WTC11 (cell line): ENCODE data around the gene LCN15. TPM values are rescaled to one million over a fixed set of nuclear protein-coding genes. Genes with fewer than 3 reads are reported as not detected.

Experiments
- ATAC-seq: fragments of 200-7000 bp; cut with Tn5 transposase; 2 replicates; pipeline ENCODE4 v1.10.0; 2021; ENCODE audit warnings: mild to moderate bottlenecking, moderate library complexity
- CTCF ChIA-PET: fragments of 300-600 bp; sonication (Branson Sonifier 250); formaldehyde crosslinking; loops from one replicate; lab custom pipeline; 2021; ENCODE audit warnings: antibody characterized with exemption; lab: Charles Lee
- POLR2A ChIA-PET: fragments of 350-600 bp; sonication (Branson Sonifier 250); formaldehyde crosslinking; loops from one replicate; lab custom pipeline; 2021; ENCODE audit warnings: antibody characterized with exemption; lab: Charles Lee
- DNase-seq: peaks from one replicate; pipeline ENCODE4 v3.0.0; 2021; ENCODE audit warnings: low spot score
- H3K27ac Mint-ChIP-seq: 2 replicates; pipeline ENCODE4 v1.8.0; 2021; ENCODE audit warnings: mixed read lengths
- H3K27me3 Mint-ChIP-seq: 2 replicates; pipeline ENCODE4 v1.8.0; 2021; ENCODE audit warnings: low read depth, mild to moderate bottlenecking, moderate library complexity, mixed read lengths
- H3K36me3 Mint-ChIP-seq: 2 replicates; pipeline ENCODE4 v1.8.0; 2021; ENCODE audit warnings: mixed read lengths
- H3K4me1 Mint-ChIP-seq: 2 replicates; pipeline ENCODE4 v1.8.0; 2022; ENCODE audit warnings: mixed read lengths
- H3K4me3 Mint-ChIP-seq: 2 replicates; pipeline ENCODE4 v1.8.0; 2021; ENCODE audit warnings: mild to moderate bottlenecking, moderate library complexity, mixed read lengths
- H3K9me3 Mint-ChIP-seq: 2 replicates; pipeline ENCODE4 v1.8.0; 2021; ENCODE audit warnings: mixed read lengths
- ATF1 ChIP-seq: sonication (generic); formaldehyde crosslinking; IDR thresholded peaks from 2 replicates; pipeline ENCODE4 v1.8.1; 2023; ENCODE audit warnings: mild to moderate bottlenecking, moderate library complexity, missing genetic modification reagents
- E2F4 ChIP-seq: sonication (generic); formaldehyde crosslinking; IDR thresholded peaks from 2 replicates; pipeline ENCODE4 v1.8.1; 2022; ENCODE audit warnings: low read depth, mild to moderate bottlenecking, moderate library complexity, missing genetic modification reagents, borderline replicate concordance
- ETV6 ChIP-seq: sonication (generic); formaldehyde crosslinking; IDR thresholded peaks from 2 replicates; pipeline ENCODE4 v1.8.1; 2022; ENCODE audit warnings: mild to moderate bottlenecking, missing genetic modification reagents
- FOXJ3 ChIP-seq: sonication (generic); formaldehyde crosslinking; IDR thresholded peaks from 2 replicates; pipeline ENCODE4 v1.9.0; 2021; ENCODE audit warnings: missing genetic modification reagents, mild to moderate bottlenecking, borderline replicate concordance
- IRF2 ChIP-seq: sonication (generic); formaldehyde crosslinking; IDR thresholded peaks from 2 replicates; pipeline ENCODE4 v1.8.0; 2022; ENCODE audit warnings: low read depth, missing genetic modification reagents, borderline replicate concordance
- NR3C1 ChIP-seq: sonication (generic); formaldehyde crosslinking; conservative IDR thresholded peaks from 2 replicates; pipeline ENCODE4 v1.8.1; 2023; ENCODE audit warnings: low read depth, mild to moderate bottlenecking, missing genetic modification reagents
- OVOL2 ChIP-seq: fragments of 250-450 bp; sonication (Bioruptor Pico); IDR thresholded peaks from 2 replicates; pipeline ENCODE4 v1.9.0; 2021; ENCODE audit warnings: mild to moderate bottlenecking, borderline replicate concordance
- RELA ChIP-seq: sonication (generic); formaldehyde crosslinking; IDR thresholded peaks from 2 replicates; pipeline ENCODE4 v1.8.1; 2022; ENCODE audit warnings: missing genetic modification reagents, mild to moderate bottlenecking, borderline replicate concordance
- SMAD4 ChIP-seq: sonication (generic); formaldehyde crosslinking; IDR thresholded peaks from 2 replicates; pipeline ENCODE4 v1.8.0; 2022; ENCODE audit warnings: mild to moderate bottlenecking, missing genetic modification reagents
- SOX15 ChIP-seq: fragments of 250-450 bp; sonication (Bioruptor Pico); IDR thresholded peaks from 2 replicates; pipeline ENCODE4 v1.9.0; 2021; ENCODE audit warnings: mild to moderate bottlenecking
- SP1 ChIP-seq: sonication (generic); formaldehyde crosslinking; conservative IDR thresholded peaks from 2 replicates; pipeline ENCODE4 v1.8.1; 2022; ENCODE audit warnings: missing genetic modification reagents
- ZBTB21 ChIP-seq: sonication (generic); formaldehyde crosslinking; IDR thresholded peaks from 2 replicates; pipeline ENCODE4 v1.8.1; 2023; ENCODE audit warnings: mild to moderate bottlenecking, missing genetic modification reagents, borderline replicate concordance
- ZMAT4 ChIP-seq: fragments of 250-450 bp; sonication (Bioruptor Pico); IDR thresholded peaks from 2 replicates; pipeline ENCODE4 v1.9.0; 2021; ENCODE audit warnings: mild to moderate bottlenecking
- ZNF121 ChIP-seq: sonication (generic); formaldehyde crosslinking; IDR thresholded peaks from 2 replicates; pipeline ENCODE4 v1.8.0; 2023; ENCODE audit warnings: missing genetic modification reagents
- ZNF317 ChIP-seq: sonication (generic); formaldehyde crosslinking; IDR thresholded peaks from 2 replicates; pipeline ENCODE4 v1.8.1; 2023; ENCODE audit warnings: low read depth, mild to moderate bottlenecking, moderate library complexity, missing genetic modification reagents, borderline replicate concordance
- ZNF671 ChIP-seq: fragments of 250-450 bp; sonication (Bioruptor Pico); IDR thresholded peaks from 2 replicates; pipeline ENCODE4 v1.8.0; 2021; ENCODE audit warnings: mild to moderate bottlenecking
- total RNA-seq: library from RNA; stranded (reverse); gene quantifications from 3 replicates; pipeline ENCODE4 v1.2.3, GENCODE V29; 2021
- TF ChIP-seq, protein P1 (sequence below): sonication (generic); formaldehyde crosslinking; IDR thresholded peaks from 2 replicates; pipeline ENCODE4 v1.8.0; 2023; ENCODE audit warnings: missing genetic modification reagents
- TF ChIP-seq, protein P2 (sequence below): sonication (generic); formaldehyde crosslinking; IDR thresholded peaks from 2 replicates; pipeline ENCODE4 v1.8.1; 2023; ENCODE audit warnings: mild to moderate bottlenecking, missing genetic modification reagents
- TF ChIP-seq, protein P3 (sequence below): sonication (generic); formaldehyde crosslinking; IDR thresholded peaks from 2 replicates; pipeline ENCODE4 v1.8.0; 2022; ENCODE audit warnings: mild to moderate bottlenecking, missing genetic modification reagents
- TF ChIP-seq, protein P4 (sequence below): fragments of 200-600 bp; IDR thresholded peaks from 2 replicates; pipeline ENCODE4 v1.8.0; 2022; ENCODE audit warnings: antibody characterized with exemption

Gene LCN15
- total RNA-seq, 1 experiment from 2014 or later = 0.52 TPM

- peak overlapping the region; percentile 35; the same call in 1 of the 2 replicates for H3K4me3 Mint-ChIP-seq
- DNase-seq = no peak
- no peak for TF ChIP-seq ZNF671 (CRISPR knock-in tag)
- TF ChIP-seq, all 79 proteins: peak for 0
- ChIA-PET CTCF (interaction anchor here (0.5 to 3.7 kb wide), 2 partner anchors 38 to 263 kb away, joined by 4 to 32 read pairs; partner anchors contain the start of gene AJM1), POLR2A (no interaction called here)
- ATAC-seq = no peak
- H3K9me3 Mint-ChIP-seq = no peaks in the 10 kb centered on the region
- H3K27me3 Mint-ChIP-seq = peaks cover 30% of the 10 kb centered on the region
- no peak overlapping the region for H3K27ac Mint-ChIP-seq
- H3K36me3 Mint-ChIP-seq = peaks cover 10% of the 10 kb centered on the region
- peaks cover 22% of the 10 kb centered on the region for H3K4me1 Mint-ChIP-seq
These were observed 41.0 kb upstream of the LCN15 start for GRCh38 chr9:136805207-136805740.

DNA sequence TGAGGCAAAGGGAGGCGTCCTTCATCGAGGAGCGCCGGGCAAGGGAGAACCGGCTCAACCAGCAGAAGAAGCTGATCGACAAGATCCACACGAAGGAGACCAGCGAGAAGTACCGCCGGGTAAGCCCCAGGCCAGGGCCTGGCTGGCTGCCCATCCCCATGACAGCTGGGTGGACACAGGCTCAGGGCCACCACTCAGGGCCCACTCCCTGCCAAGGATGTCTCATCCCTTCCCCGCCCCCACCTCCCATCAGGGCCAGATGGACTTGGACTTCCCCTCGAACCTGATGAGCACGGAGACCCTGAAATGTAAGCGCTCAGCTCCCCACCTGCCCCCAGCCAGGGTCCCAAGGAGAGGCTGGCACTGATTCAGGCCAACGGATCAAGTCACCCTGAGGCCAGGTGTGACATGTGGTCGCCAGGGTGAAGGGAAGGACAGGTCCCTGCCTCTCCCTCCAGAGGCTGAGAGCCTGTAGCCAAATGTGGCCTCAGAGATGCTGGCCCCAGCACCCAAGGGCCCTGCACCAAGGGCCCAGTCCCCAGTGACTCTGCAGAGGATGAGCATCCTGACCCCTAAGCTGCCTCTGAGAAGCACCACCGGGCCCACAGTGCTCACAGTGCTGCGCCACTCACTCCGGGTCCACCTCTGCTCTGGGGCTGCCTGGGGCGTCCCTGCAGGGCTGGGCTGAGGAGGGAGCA lies 40.3 kb upstream of the LCN15 start:
- no peak for DNase-seq
- Mint-ChIP-seq H3K27me3 (peaks cover 30% of the 10 kb centered on the region), H3K4me1 (peaks cover 16% of the 10 kb centered on the region), H3K4me3 (no peak overlapping the region), H3K27ac (no peak overlapping the region), H3K9me3 (no peaks in the 10 kb centered on the region), H3K36me3 (peaks cover 5% of the 10 kb centered on the region)
- TF ChIP-seq, protein P1, sequence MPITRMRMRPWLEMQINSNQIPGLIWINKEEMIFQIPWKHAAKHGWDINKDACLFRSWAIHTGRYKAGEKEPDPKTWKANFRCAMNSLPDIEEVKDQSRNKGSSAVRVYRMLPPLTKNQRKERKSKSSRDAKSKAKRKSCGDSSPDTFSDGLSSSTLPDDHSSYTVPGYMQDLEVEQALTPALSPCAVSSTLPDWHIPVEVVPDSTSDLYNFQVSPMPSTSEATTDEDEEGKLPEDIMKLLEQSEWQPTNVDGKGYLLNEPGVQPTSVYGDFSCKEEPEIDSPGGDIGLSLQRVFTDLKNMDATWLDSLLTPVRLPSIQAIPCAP (CRISPR knock-in tag) = no peak
- no peak for TF ChIP-seq NR3C1
- no peak for TF ChIP-seq ZBTB21 (CRISPR knock-in tag)
- no peak for TF ChIP-seq ETV6
- TF ChIP-seq ATF1 (CRISPR knock-in tag) = no peak
- TF ChIP-seq ZNF317 = no peak
- TF ChIP-seq, protein P2, sequence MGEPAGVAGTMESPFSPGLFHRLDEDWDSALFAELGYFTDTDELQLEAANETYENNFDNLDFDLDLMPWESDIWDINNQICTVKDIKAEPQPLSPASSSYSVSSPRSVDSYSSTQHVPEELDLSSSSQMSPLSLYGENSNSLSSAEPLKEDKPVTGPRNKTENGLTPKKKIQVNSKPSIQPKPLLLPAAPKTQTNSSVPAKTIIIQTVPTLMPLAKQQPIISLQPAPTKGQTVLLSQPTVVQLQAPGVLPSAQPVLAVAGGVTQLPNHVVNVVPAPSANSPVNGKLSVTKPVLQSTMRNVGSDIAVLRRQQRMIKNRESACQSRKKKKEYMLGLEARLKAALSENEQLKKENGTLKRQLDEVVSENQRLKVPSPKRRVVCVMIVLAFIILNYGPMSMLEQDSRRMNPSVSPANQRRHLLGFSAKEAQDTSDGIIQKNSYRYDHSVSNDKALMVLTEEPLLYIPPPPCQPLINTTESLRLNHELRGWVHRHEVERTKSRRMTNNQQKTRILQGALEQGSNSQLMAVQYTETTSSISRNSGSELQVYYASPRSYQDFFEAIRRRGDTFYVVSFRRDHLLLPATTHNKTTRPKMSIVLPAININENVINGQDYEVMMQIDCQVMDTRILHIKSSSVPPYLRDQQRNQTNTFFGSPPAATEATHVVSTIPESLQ (CRISPR knock-in tag) = no peak
- no peak for TF ChIP-seq SOX15 (CRISPR knock-in tag)
- no peak for TF ChIP-seq SP1 (CRISPR knock-in tag)
- TF ChIP-seq FOXJ3 (CRISPR knock-in tag) = no peak
- TF ChIP-seq ZMAT4 (CRISPR knock-in tag) = no peak
- TF ChIP-seq RELA = no peak
- TF ChIP-seq, protein P3, sequence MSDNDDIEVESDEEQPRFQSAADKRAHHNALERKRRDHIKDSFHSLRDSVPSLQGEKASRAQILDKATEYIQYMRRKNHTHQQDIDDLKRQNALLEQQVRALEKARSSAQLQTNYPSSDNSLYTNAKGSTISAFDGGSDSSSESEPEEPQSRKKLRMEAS (CRISPR knock-in tag) = no peak
- TF ChIP-seq OVOL2 (CRISPR knock-in tag) = no peak
- TF ChIP-seq IRF2 (CRISPR knock-in tag) = no peak
- TF ChIP-seq SMAD4 (CRISPR knock-in tag) = no peak
- TF ChIP-seq, protein P4, sequence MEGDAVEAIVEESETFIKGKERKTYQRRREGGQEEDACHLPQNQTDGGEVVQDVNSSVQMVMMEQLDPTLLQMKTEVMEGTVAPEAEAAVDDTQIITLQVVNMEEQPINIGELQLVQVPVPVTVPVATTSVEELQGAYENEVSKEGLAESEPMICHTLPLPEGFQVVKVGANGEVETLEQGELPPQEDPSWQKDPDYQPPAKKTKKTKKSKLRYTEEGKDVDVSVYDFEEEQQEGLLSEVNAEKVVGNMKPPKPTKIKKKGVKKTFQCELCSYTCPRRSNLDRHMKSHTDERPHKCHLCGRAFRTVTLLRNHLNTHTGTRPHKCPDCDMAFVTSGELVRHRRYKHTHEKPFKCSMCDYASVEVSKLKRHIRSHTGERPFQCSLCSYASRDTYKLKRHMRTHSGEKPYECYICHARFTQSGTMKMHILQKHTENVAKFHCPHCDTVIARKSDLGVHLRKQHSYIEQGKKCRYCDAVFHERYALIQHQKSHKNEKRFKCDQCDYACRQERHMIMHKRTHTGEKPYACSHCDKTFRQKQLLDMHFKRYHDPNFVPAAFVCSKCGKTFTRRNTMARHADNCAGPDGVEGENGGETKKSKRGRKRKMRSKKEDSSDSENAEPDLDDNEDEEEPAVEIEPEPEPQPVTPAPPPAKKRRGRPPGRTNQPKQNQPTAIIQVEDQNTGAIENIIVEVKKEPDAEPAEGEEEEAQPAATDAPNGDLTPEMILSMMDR = no peak
- TF ChIP-seq ZNF121 (CRISPR knock-in tag) = no peak
- no peak for TF ChIP-seq E2F4 (CRISPR knock-in tag)
- CTCF ChIA-PET = interaction anchor here (0.8 kb wide), 1 partner anchor 47 kb away, joined by 3 read pairs; the partner anchor contains the start of gene LCN8
- no peak for ATAC-seq
- POLR2A ChIA-PET = no interaction called here
